ENCODE measurements around the gene SEC31B.

The SEC31B gene

GRCh38 chr10:100528921-100529474 is 9.3 kb upstream of the SEC31B start:
- DNase-seq = no peak

- DNase-seq = peak; percentile 13
These were observed 8.6 kb upstream of the SEC31B start for GRCh38 chr10:100528123-100528886.

GRCh38 chr10:100524638-100525037 is 5.0 kb upstream of the SEC31B start:
- no peak for DNase-seq

GRCh38 chr10:100524206-100524605 is 4.5 kb upstream of the SEC31B start:
- no peak for DNase-seq

GRCh38 chr10:100522945-100523344 is 3.3 kb upstream of the SEC31B start:
- no peak for DNase-seq

GRCh38 chr10:100522107-100522801 is 2.6 kb upstream of the SEC31B start:
- DNase-seq = no peak

- no peak for DNase-seq
These were observed 1.1 kb upstream of the SEC31B start for GRCh38 chr10:100520811-100521210.

- DNase-seq = peak; percentile 75
These were observed 860 bp downstream of the SEC31B start for GRCh38 chr10:100518761-100519241.

- DNase-seq = no peak
These were observed 2.8 kb downstream of the SEC31B start for GRCh38 chr10:100516847-100517246.

GRCh38 chr10:100515612-100516011 is 4.0 kb downstream of the SEC31B start:
- no peak for DNase-seq

- DNase-seq = peak; percentile 69
These were observed 8.9 kb downstream of the SEC31B start for GRCh38 chr10:100510533-100511308.

- peak; percentile 52 for DNase-seq
These were observed 10.3 kb downstream of the SEC31B start for GRCh38 chr10:100509241-100509840.

GRCh38 chr10:100508691-100509150 is 10.9 kb downstream of the SEC31B start:
- peak; percentile 48 for DNase-seq

- DNase-seq = no peak
These were observed 11.4 kb downstream of the SEC31B start for GRCh38 chr10:100508266-100508665.

GRCh38 chr10:100507357-100507732 is 12.3 kb downstream of the SEC31B start:
- no peak for DNase-seq

GRCh38 chr10:100506596-100507356 is 12.9 kb downstream of the SEC31B start:
- no peak for DNase-seq

GRCh38 chr10:100505164-100505563 is 14.5 kb downstream of the SEC31B start:
- no peak for DNase-seq

- DNase-seq = no peak
These were observed 15.6 kb downstream of the SEC31B start for GRCh38 chr10:100504096-100504495.

GRCh38 chr10:100502926-100503494 is 16.7 kb downstream of the SEC31B start:
- no peak for DNase-seq

GRCh38 chr10:100501423-100501822 is 18.2 kb downstream of the SEC31B start:
- DNase-seq = no peak

- DNase-seq = no peak
These were observed 21.6 kb downstream of the SEC31B start for GRCh38 chr10:100498059-100498458.
